HTERT RPE-1 (cell line): ENCODE data around the gene SMIM10L2A.
"Not testable (repeated sequence)": the region's sequence is repeated elsewhere in the genome, so short reads cannot be mapped to it uniquely, and the experiment has no call there.

Experiments used
- in situ Hi-C: fragments of 300-500 bp; cut with MboI; formaldehyde crosslinking; loops from 4 replicates; pipeline ENCODE4 v1.14.3; 2020; ENCODE audit warnings: low sequenced_read_pairs

SMIM10L2A gene

GRCh38 chrX:135422810-135423168 is 1.0 kb downstream of the SMIM10L2A start:
- in situ Hi-C loops: not testable (repeated sequence)

GRCh38 chrX:135423173-135423864 is 1.6 kb downstream of the SMIM10L2A start:
- in situ Hi-C loops: not testable (repeated sequence)

DNA sequence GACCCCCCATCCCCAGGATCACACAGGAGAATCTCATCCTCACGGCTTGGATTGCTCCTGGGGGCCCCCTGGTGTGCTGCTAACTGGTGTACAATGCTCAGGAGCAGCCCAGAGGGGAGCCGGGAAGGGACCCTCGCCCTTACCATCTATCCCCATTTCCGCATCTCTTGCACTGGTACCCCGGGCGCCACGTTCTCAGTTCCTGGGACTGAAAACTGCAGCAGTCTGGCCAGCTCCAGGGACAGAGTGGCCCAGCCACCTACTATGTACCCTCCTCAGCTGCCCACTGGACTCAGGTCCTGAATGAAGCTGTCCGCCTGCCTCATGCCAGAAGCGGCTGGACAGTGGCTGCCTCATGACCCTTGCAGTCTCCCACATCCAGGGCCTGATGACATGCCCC is 2.7 kb downstream of the SMIM10L2A start:
- in situ Hi-C loops: no loop called here

GRCh38 chrX:135425026-135425965 is 3.6 kb downstream of the SMIM10L2A start:
- in situ Hi-C loops: no loop called here

- in situ Hi-C loops: no loop called here
These were observed 7.7 kb downstream of the SMIM10L2A start for GRCh38 chrX:135429429-135429828.

GRCh38 chrX:135431886-135432285 is 10.1 kb downstream of the SMIM10L2A start:
- in situ Hi-C loops: no loop called here

DNA sequence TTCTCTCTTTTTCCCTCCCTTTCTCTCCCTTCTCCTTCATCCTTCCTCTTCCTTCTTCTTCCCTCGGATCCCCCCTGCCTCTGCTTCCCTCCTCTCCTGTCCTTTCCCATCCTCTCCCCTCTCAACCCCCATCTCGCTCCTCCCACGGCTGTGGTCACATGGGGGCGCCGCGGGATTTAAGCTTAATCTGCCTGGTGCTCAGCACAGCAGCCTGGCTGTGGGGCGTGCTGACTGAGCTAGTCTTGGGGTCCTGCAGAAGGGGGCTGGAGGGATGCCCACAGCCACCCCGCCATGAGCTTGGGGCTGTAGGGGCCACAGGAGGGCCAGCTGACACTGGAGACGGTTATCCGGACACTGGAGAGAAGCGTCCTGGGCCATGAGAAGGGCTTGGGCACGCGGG is 10.7 kb downstream of the SMIM10L2A start:
- in situ Hi-C loops: no loop called here

DNA sequence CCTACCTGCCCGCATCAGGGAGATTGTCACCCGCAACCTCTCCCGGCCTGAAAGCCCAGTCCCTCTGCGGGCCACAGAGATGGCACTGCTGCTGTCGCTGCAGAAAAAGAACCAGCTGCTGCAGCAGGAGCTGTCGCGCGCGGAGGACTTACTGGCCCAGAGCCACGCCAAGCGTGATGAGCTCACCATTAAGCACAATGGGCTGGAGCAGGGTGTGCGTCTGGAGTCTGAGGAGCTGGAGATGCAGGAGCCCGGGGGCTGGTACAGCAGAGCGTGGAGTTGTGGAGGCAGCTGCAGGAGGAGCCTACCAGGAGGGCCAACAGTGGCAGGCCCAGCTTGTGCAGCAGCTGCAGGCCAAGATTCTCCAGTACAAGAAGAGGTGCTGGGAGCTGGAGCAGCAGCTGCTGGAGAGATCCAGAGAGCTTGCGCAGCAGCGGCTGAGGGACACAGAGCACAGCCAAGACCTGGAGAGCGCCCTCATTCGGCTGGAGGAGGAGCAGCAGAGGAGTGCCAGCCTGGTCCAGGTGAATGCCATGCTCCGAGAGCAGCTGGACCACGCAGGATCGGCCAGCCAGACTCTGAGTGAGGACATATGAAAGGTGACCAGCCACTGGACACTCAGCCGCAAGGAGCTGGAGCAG is 11.3 kb downstream of the SMIM10L2A start:
- in situ Hi-C loops: no loop called here

GRCh38 chrX:135433531-135434257 is 11.9 kb downstream of the SMIM10L2A start:
- in situ Hi-C loops: no loop called here

DNA sequence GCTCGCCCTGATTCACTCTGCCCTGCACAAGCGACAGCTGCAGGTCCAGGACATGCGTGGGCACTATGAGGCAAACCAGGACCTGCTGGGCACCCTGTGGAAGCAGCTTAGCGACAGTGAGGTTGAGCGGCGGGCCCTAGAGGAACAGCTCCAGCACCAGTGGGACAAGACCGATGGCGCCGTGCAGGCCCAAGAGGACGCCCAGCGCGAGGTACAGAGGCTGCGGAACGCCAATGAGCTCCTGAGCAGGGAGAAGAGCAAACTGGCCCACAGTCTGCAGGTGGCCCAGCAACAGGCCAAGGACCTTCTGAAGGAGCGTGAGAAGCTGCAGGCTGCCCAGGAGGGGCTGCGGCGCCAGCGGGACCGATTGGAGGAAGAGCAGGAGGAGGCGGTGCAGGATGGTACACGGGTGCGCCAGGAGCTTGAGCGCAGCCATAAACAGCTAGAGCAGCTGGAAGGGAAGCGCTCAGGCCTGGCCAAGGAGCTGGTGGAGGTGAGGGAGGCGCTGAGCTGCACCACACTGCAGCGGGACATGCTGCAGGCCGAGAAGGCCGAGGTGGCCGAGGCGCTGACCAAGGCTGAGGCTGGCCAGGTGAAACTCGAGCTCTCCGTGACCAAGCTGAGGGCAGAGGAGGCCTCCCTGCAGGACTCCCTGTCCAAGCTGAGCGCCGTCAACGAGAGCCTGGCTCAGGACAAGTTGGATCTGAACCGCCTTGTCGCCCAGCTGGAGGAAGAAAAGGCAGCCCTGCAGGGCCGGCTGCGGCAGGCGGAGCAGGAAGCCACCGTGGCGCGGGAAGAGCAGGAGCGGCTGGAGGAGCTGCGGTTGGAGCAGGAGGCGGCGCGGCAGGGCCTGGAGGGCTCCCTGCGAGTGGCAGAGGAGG is 12.8 kb downstream of the SMIM10L2A start:
- in situ Hi-C loops: no loop called here

DNA sequence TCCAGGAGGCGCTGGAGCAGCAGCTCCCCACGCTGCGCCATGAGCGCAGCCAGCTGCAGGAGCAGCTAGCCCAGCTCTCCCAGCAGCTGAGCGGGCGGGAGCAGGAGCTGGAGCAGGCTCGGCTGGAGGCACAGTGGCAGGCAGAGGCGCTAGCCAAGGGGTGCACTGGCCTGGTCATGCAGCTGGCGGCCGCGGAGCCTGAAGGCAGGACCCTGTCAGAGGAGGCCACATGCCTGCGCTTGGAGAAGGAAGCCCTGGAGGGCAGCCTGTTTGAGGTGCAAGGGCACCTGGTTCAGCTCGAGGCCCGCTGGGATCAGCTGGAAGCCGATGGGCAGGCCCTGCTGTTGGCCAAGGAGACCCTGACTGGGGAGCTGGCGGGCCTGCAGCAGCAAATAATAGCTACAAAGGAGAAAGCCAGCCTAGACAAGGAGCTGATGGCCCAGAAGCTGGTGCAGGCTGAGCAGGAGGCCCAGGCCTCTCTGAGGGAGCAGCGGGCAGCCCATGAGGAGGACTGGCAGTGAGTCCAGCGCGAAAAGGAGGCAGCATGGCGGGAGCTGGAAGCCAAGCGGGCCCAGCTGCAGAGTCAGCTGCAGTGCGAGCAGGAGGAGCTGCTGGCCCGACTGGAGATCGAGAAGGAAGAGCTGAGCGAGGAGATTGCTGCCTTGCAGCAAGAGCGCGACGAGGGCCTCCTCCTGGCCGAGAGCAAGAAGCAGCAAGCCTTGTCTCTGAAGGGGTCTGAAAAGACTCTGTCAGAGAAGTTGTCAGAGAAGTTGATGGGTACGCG is 13.6 kb downstream of the SMIM10L2A start:
- in situ Hi-C loops: no loop called here

DNA sequence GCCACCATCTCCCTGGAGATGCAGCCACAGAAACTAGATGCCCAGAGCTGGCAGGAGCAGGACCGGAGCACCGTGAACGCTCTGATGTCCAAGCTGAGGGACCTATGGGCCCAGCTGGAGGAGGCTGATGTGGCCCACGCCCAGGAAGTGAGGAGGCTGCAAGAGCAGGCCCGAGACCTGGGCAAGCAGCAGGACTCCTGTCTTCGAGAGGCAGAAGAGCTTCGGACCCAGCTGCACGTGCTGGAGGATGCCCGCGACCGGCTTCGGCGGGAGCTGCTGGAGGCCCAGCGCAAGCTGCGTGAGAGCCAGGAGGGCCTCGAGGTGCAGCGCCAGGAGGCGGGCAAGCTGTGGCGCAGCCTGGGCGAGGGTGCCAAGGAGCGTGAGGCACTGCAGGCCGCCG is 14.2 kb downstream of the SMIM10L2A start:
- in situ Hi-C loops: no loop called here

GRCh38 chrX:135436456-135436855 is 14.7 kb downstream of the SMIM10L2A start:
- in situ Hi-C loops: no loop called here

- in situ Hi-C loops: no loop called here
These were observed 15.5 kb downstream of the SMIM10L2A start for GRCh38 chrX:135436966-135437866.

GRCh38 chrX:135437867-135438733 is 16.4 kb downstream of the SMIM10L2A start:
- in situ Hi-C loops: no loop called here

DNA sequence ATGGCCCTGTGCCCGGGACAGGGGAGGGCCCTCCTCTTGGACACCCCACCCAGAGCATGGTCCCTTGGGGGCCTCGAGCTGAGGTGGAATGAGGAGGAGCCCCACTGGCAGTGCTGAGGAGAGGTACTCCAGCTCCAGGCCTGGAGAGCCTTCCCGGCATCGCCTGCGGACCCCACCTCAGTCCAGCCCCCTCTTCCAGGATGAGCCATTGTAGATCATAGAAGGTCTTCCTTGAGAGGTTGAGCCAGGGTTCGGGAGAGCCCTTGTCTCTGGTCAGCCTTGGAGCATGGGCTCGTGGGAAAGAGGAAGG is 16.9 kb downstream of the SMIM10L2A start:
- in situ Hi-C loops: no loop called here
